ENCODE data around the gene TGM6. TPM values are rescaled to one million over a fixed set of nuclear protein-coding genes. Genes with fewer than 3 reads are reported as not detected.

TGM6 gene
- not detected in 2 replicates for total RNA-seq

GRCh38 chr20:2380601-2381000 lies at the start of gene TGM6:
TSS of gene TGM6 (plus strand) at chr20:2380901. CDS start at chr20:2380969, 68 bp downstream.

GRCh38 chr20:2470423-2471193 lies 89.9 kb downstream of the TGM6 start, which contains the start of gene SNRPB:
TSS of gene SNRPB (minus strand) at chr20:2470789. CDS start at chr20:2470690, 99 bp downstream.

Other genes starting within 250 kb of the TGM6 start
- gene TGM3, start 84.9 kb upstream of the TGM6 start, total RNA-seq, result not detected in 2 replicates
- 99.8 and 135 TPM in 2 replicates for gene SNRPB, start 89.9 kb downstream of the TGM6 start, total RNA-seq
- 10.7 and 14.3 TPM in 2 replicates for gene ZNF343, start 128.0 kb downstream of the TGM6 start, total RNA-seq
- not detected in 2 replicates for gene TMC2, start 155.7 kb downstream of the TGM6 start, total RNA-seq